AG04450 (cell line): ENCODE data around the gene ATRX. TPM values are rescaled to one million over a fixed set of nuclear protein-coding genes. Genes with fewer than 3 reads are reported as not detected.
A peak's percentile ranks its signal among the peaks of the same experiment; 100 is the strongest.
"Not testable (repeated sequence)": the region's sequence is repeated elsewhere in the genome, so short reads cannot be mapped to it uniquely, and the experiment has no call there.

ENCODE experiments used
- CTCF ChIA-PET: fragments of 300-600, 350-600 bp; formaldehyde crosslinking; extraction: SDS; loops from one replicate; lab custom pipeline; 2022; ENCODE audit warnings: antibody characterized with exemption, inconsistent platforms; lab: Charles Lee
- POLR2A ChIA-PET: fragments of 350-600 bp; formaldehyde crosslinking; extraction: SDS; loops from one replicate; lab custom pipeline; 2021; ENCODE audit warnings: antibody characterized with exemption, inconsistent platforms; lab: Yijun Ruan, JAX
- DNase-seq: peaks from one replicate; pipeline ENCODE4 v3.0.0-alpha.2; 2011; ENCODE audit warnings: low read depth, low spot score
- H3K27ac ChIP-seq: one replicate; pipeline ENCODE4 v1.5.1; 2012; ENCODE audit warnings: low read depth, low read length, control low read depth
- H3K27me3 ChIP-seq: one replicate; pipeline ENCODE4 v1.6.0; 2012; ENCODE audit warnings: low read length; ENCODE audit not compliant: control insufficient read depth, insufficient read depth
- H3K4me3 ChIP-seq: 2 replicates; pipeline ENCODE4 v1.5.1; 2011; ENCODE audit warnings: mild to moderate bottlenecking, low read depth, low read length, control low read depth
- H3K9me3 ChIP-seq: 2 replicates; pipeline ENCODE4 v1.5.1; 2012; ENCODE audit warnings: low read length; ENCODE audit not compliant: control insufficient read depth, insufficient read depth
- polyA plus RNA-seq: library from polyadenylated mRNA; depleted of rRNA; stranded (reverse); fragments of >200 nt; gene quantifications from 2 replicates; pipeline ENCODE4 v1.2.3, GENCODE V29; 2011; rRNA removed
- small RNA-seq: library from RNA; depleted of rRNA; stranded (forward); fragments of <200 nt; gene quantifications from one replicate; pipeline ENCODE3, GENCODE V24; 2012; ENCODE audit warnings: low read depth; ENCODE audit not compliant: insufficient read length
- TF ChIP-seq, protein P1 (sequence below): IDR thresholded peaks from 2 replicates; pipeline ENCODE4 v1.5.1; 2011; ENCODE audit warnings: low read depth, low read length, control low read depth, inconsistent platforms

Gene ATRX
- polyA plus RNA-seq, 1 experiment = 76.3 TPM

DNA sequence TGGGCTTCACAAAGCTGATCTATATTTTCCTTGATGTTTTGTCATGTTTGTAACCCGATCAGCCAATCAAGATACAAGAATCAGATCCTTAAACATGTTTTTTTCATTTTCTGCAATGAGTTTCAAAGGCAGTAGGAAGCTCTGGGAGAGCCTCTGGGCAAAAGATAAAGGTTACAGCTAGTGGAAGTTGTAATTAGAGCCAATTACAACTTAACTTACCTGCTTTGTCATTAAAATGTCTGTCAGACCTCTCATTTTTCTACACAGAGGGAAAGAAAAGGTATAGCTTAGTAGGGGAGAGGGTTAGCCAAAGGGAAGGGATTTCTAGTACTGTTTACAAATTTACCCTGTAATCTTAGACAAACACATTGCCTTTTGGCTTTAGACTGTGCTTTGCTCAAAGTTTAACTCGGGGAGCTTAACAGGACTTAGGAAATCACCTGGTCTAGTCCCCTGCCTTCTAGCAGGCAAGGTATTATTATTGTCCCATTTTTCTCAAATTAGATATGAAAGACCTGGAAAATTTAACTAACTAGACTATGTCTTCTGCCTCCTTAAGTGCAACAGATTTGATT lies 283.0 kb downstream of the ATRX start:
- CTCF ChIA-PET = no interaction called here
- Histone ChIP-seq H3K9me3 (no peaks in the 10 kb centered on the region), H3K27me3 (no peaks in the 10 kb centered on the region), H3K4me3 (no peak overlapping the region), H3K27ac (no peak overlapping the region)
- no peak for DNase-seq
- POLR2A ChIA-PET = no interaction called here
- TF ChIP-seq, protein P1, sequence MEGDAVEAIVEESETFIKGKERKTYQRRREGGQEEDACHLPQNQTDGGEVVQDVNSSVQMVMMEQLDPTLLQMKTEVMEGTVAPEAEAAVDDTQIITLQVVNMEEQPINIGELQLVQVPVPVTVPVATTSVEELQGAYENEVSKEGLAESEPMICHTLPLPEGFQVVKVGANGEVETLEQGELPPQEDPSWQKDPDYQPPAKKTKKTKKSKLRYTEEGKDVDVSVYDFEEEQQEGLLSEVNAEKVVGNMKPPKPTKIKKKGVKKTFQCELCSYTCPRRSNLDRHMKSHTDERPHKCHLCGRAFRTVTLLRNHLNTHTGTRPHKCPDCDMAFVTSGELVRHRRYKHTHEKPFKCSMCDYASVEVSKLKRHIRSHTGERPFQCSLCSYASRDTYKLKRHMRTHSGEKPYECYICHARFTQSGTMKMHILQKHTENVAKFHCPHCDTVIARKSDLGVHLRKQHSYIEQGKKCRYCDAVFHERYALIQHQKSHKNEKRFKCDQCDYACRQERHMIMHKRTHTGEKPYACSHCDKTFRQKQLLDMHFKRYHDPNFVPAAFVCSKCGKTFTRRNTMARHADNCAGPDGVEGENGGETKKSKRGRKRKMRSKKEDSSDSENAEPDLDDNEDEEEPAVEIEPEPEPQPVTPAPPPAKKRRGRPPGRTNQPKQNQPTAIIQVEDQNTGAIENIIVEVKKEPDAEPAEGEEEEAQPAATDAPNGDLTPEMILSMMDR = no peak

DNA sequence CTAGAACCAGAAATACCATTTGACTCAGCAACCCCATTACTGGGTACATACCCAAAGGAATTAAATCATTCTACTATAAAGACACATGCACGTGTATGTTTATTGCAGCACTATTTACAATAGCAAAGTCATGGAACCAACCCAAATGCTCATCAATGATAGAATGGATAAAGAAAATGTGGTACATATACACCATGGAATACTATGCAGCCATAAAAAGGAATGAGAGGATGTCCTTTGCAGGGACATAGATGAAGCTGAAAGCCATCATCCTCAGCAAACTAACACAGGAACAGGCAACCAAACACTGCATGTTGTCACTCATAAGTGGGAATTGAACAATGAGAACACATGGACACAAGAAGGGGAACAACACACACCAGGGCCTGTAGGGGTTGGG lies 285.9 kb downstream of the ATRX start:
- DNase-seq, H3K27me3 ChIP-seq, H3K4me3 ChIP-seq, H3K27ac ChIP-seq, H3K9me3 ChIP-seq, POLR2A ChIA-PET, CTCF ChIA-PET: not testable (repeated sequence)

DNA sequence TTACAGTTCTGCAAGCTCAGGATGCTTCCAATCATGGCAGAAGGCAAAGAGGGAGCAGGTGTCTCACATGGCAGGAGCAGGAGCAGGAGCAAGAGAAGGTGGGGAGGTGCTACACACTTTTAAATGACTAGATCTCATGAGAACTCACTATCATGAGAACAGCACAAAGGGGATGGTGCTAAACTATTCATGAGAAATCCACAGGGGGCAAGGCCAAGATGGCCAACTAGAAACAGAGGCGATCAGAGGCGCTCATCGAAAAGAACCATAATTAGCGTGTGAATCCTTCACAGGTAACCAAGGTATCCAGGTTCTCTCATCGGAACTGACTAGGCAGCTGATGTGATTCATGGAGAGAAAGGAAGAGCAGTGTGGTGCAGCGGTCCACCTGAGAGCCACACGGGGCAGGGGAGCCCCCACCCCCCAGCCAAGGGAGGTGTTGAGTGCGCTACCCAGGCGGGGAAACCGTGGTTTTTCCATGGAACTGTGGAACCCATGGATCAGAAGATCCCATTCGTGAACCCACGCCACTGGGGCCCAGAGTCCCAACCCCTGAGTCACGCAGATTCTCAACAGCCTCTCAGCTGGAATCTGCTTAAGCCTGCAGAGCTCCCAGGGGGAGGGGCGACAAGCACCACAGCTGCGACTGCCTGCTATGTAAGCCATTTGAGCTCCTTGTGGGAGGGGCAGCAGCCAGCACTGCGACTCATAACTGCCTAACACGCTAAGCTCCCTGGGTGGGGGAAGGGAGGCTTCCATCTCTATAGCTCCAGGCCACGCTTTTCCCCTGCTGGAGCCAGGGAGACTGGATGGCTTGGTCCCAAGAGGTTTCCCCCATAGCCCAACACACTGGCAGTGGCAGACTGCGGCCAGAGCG lies 292.1 kb downstream of the ATRX start:
- ChIA-PET CTCF (no interaction called here), POLR2A (no interaction called here)
- Histone ChIP-seq H3K27ac (no peak overlapping the region), H3K9me3 (no peaks in the 10 kb centered on the region), H3K4me3 (no peak overlapping the region), H3K27me3 (no peaks in the 10 kb centered on the region)
- TF ChIP-seq, protein P1 = no peak
- DNase-seq = peak; percentile 67

DNA sequence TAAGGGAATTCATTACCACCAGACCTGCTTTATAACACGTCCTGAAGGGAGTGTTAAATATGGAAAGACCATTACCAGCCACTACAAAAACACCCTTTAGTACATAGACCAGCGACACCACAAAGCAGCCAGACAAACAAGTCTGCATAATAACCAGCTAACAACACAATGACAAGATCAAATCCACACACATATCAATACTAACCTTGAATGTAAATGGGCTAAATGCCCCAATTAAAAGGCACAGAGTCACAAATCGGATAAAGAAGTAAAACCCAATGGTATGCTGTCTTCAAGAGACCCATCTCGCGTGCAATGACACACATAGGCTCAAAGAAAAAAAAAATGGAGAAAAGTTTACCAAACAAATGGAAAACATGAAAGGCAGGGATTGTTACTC lies 302.0 kb downstream of the ATRX start:
- no peaks in the 10 kb centered on the region for H3K27me3 ChIP-seq
- H3K27ac ChIP-seq = no peak overlapping the region
- POLR2A ChIA-PET = no interaction called here
- H3K4me3 ChIP-seq = no peak overlapping the region
- DNase-seq = no peak
- H3K9me3 ChIP-seq = no peaks in the 10 kb centered on the region
- TF ChIP-seq, protein P1 = no peak
- CTCF ChIA-PET = no interaction called here

DNA sequence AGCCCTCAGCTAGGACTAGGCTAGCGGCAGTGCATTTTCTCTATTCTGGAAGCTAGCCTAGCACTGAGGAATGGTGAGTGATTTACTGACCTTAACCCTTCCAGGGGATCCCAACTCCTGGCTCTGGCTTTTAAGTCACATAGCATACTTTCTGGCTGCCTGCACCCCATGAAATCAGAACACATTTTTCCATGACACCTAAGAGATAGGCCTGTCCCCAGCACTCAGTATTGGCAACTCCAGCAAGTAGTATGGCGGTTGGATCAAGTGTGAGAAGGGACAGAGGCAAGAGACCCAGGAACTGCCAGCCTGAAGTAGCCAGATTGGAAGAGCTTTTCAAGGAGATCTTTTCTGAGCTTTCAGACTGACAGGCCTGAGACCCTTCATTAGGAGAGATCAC lies 330.6 kb downstream of the ATRX start:
- TF ChIP-seq, protein P1 = no peak
- POLR2A ChIA-PET = no interaction called here
- DNase-seq = no peak
- H3K4me3 ChIP-seq = no peak overlapping the region
- H3K27me3 ChIP-seq = no peaks in the 10 kb centered on the region
- no peaks in the 10 kb centered on the region for H3K9me3 ChIP-seq
- CTCF ChIA-PET = interaction anchor here (0.6 kb wide), 1 partner anchor 24 kb away, joined by 3 read pairs; no protein-coding TSS in a partner anchor
- H3K27ac ChIP-seq = no peak overlapping the region

Small RNAs within 50 kb of the gene (small RNA-seq; reads per million reads assigned to genes)
- gene FABP5P15 = not detected

Other genes starting within 250 kb of the ATRX start
- 74.4 and 92.7 TPM in 2 replicates for gene MAGT1, start 109.2 kb upstream of the ATRX start, polyA plus RNA-seq
- 753 and 835 TPM in 2 replicates for gene COX7B, start 113.3 kb upstream of the ATRX start, polyA plus RNA-seq
- 14.5 and 18.5 TPM in 2 replicates for gene ATP7A, start 124.5 kb upstream of the ATRX start, polyA plus RNA-seq
- gene PGAM4, start 183.4 kb upstream of the ATRX start, polyA plus RNA-seq = 0.40 and 0.47 TPM in 2 replicates